ENCODE measurements around the gene HEPN1. TPM values are rescaled to one million over a fixed set of nuclear protein-coding genes. Genes with fewer than 3 reads are reported as not detected.

HEPN1 gene
- total RNA-seq, 1 donor: under 0.01 TPM

DNA sequence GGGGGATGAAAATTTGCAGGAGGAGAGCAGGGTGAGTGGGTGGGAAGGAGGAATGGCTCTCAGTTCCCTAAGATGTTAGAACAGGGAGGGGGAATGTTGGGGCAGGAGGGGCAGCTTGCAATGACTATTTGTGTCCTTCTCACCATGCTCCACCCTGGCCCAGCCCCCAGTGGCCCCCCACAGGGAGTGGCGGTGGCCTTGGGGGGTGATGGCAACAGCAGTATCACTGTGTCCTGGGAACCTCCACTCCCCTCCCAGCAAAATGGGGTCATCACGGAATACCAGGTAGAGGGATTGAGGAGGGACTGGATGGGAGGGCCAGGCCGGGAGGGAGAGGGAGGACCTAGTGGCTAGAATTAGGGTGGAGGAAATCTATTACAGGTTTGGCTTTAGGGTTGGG lies 43.6 kb upstream of the HEPN1 start:
- H3K4me3 ChIP-seq (ENCODE audit: insufficient read depth, low read length): peak overlapping the region; percentile 89
- no peak for TF ChIP-seq CTCF (IDR thresholded peaks at IDR 0.05; ENCODE audit: extremely low read depth, low read depth, low read length)
- peaks cover 36% of the 10 kb centered on the region for H3K27me3 ChIP-seq (ENCODE audit: insufficient read depth, low read length)
- no peaks in the 10 kb centered on the region for H3K9me3 ChIP-seq (ENCODE audit: low read depth, low read length)
- peak overlapping the region; percentile 98 for H2AFZ ChIP-seq (ENCODE audit: low read length)
- H4K20me1 ChIP-seq (ENCODE audit: insufficient read depth, low read length): no peaks in the 10 kb centered on the region
- H3K4me1 ChIP-seq (ENCODE audit: insufficient read depth, low read length): no peaks in the 10 kb centered on the region
- no peaks in the 10 kb centered on the region for H3K36me3 ChIP-seq (ENCODE audit: insufficient read depth, low read length)
- peak overlapping the region; percentile 93 for H3K4me2 ChIP-seq (ENCODE audit: insufficient read depth, low read length)
- H3K27ac ChIP-seq (ENCODE audit: low read depth, low read length): no peak overlapping the region
- peak; percentile 66 for DNase-seq (ENCODE audit: insufficient read length, low spot score, missing footprints)
- H3K79me2 ChIP-seq (ENCODE audit: insufficient read depth, low read length): no peaks in the 10 kb centered on the region

GRCh38 chr11:124875943-124876817 lies 42.9 kb upstream of the HEPN1 start:
- Histone ChIP-seq H3K27ac (ENCODE audit: low read depth, low read length) (peak overlapping the region; percentile 89), H2AFZ (ENCODE audit: low read length) (peak overlapping the region; percentile 98), H3K36me3 (ENCODE audit: insufficient read depth, low read length) (no peaks in the 10 kb centered on the region), H3K9me3 (ENCODE audit: low read depth, low read length) (no peaks in the 10 kb centered on the region), H4K20me1 (ENCODE audit: insufficient read depth, low read length) (no peaks in the 10 kb centered on the region), H3K79me2 (ENCODE audit: insufficient read depth, low read length) (no peaks in the 10 kb centered on the region), H3K4me2 (ENCODE audit: insufficient read depth, low read length) (peak overlapping the region; percentile 93), H3K4me3 (ENCODE audit: insufficient read depth, low read length) (peak overlapping the region; percentile 89), H3K4me1 (ENCODE audit: insufficient read depth, low read length) (no peaks in the 10 kb centered on the region), H3K27me3 (ENCODE audit: insufficient read depth, low read length) (peaks cover 28% of the 10 kb centered on the region)
- peak; percentile 99 for DNase-seq (ENCODE audit: insufficient read length, low spot score, missing footprints)
- TF ChIP-seq CTCF (IDR thresholded peaks at IDR 0.05; ENCODE audit: extremely low read depth, low read depth, low read length): peak; percentile 62

DNA sequence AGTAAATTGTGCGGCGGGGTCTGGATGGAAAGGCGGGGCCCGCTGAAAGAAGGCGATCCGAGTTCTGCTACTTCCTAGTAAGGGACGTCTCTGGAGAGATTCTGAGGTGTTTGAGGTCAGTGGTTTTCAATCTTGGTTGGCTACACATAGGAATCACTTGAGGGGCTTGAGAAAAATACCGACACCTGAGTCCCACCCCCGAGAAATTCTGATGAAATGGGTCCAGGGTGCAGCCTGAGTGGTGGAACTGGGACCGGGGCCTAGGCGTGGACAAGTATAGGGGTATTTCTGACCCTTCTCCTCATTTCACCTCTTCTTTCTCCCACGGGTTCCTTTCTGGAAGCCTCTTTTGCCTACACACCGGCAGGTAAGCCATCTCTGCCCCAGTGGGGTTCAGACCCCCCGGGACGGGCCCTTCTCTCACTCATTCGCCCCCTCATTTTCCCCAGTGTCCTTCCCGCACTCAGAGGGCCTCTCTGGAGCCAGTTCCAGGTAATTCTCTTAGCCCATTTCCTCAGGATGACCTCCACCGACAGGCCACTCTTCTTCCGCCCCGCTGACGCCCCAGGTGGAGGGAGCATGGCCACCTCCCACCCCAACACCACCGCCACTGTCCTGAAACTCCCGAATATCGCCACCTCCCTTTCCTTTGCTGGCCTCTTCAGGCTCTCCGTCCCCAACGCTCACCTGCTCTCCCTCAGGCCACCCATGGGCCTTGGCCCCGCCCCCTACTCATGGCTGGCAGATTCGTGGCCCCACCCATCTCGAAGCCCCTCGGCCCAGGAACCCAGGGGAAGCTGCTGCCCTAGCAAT lies 42.0 kb upstream of the HEPN1 start:
- Histone ChIP-seq H3K9me3 (ENCODE audit: low read depth, low read length) (no peaks in the 10 kb centered on the region), H3K4me3 (ENCODE audit: insufficient read depth, low read length) (peak overlapping the region; percentile 89), H3K4me2 (ENCODE audit: insufficient read depth, low read length) (peak overlapping the region; percentile 93), H3K27ac (ENCODE audit: low read depth, low read length) (peak overlapping the region; percentile 89), H3K36me3 (ENCODE audit: insufficient read depth, low read length) (no peaks in the 10 kb centered on the region), H2AFZ (ENCODE audit: low read length) (peak overlapping the region; percentile 98), H3K4me1 (ENCODE audit: insufficient read depth, low read length) (no peaks in the 10 kb centered on the region), H3K79me2 (ENCODE audit: insufficient read depth, low read length) (no peaks in the 10 kb centered on the region), H4K20me1 (ENCODE audit: insufficient read depth, low read length) (no peaks in the 10 kb centered on the region), H3K27me3 (ENCODE audit: insufficient read depth, low read length) (peaks cover 20% of the 10 kb centered on the region)
- DNase-seq (ENCODE audit: insufficient read length, low spot score, missing footprints): peak; percentile 89
- no peak for TF ChIP-seq CTCF (IDR thresholded peaks at IDR 0.05; ENCODE audit: extremely low read depth, low read depth, low read length)

- Histone ChIP-seq H2AFZ (ENCODE audit: low read length) (no peak overlapping the region), H3K9me3 (ENCODE audit: low read depth, low read length) (no peaks in the 10 kb centered on the region), H3K4me3 (ENCODE audit: insufficient read depth, low read length) (no peak overlapping the region), H3K27me3 (ENCODE audit: insufficient read depth, low read length) (peaks cover 15% of the 10 kb centered on the region), H3K36me3 (ENCODE audit: insufficient read depth, low read length) (no peaks in the 10 kb centered on the region), H4K20me1 (ENCODE audit: insufficient read depth, low read length) (no peaks in the 10 kb centered on the region), H3K4me1 (ENCODE audit: insufficient read depth, low read length) (no peaks in the 10 kb centered on the region), H3K4me2 (ENCODE audit: insufficient read depth, low read length) (no peak overlapping the region), H3K79me2 (ENCODE audit: insufficient read depth, low read length) (no peaks in the 10 kb centered on the region), H3K27ac (ENCODE audit: low read depth, low read length) (no peak overlapping the region)
- no peak for DNase-seq (ENCODE audit: insufficient read length, low spot score, missing footprints)
- no peak for TF ChIP-seq CTCF (IDR thresholded peaks at IDR 0.05; ENCODE audit: extremely low read depth, low read depth, low read length)
These were observed 41.5 kb upstream of the HEPN1 start for GRCh38 chr11:124877631-124877909.

Measured in osteoblast (primary cell).